GM21390 (cell line): Measurements from ENCODE around the gene SNX17.

Experiments
- ATAC-seq: cut with Tn5 transposase; IDR thresholded peaks from one replicate; pipeline ENCODE4 v1.9.1; 2021; ENCODE audit not compliant: unreplicated experiment

SNX17 gene

GRCh38 chr2:27363933-27364332, 6.5 kb upstream of the SNX17 start:
- no peak for ATAC-seq

DNA sequence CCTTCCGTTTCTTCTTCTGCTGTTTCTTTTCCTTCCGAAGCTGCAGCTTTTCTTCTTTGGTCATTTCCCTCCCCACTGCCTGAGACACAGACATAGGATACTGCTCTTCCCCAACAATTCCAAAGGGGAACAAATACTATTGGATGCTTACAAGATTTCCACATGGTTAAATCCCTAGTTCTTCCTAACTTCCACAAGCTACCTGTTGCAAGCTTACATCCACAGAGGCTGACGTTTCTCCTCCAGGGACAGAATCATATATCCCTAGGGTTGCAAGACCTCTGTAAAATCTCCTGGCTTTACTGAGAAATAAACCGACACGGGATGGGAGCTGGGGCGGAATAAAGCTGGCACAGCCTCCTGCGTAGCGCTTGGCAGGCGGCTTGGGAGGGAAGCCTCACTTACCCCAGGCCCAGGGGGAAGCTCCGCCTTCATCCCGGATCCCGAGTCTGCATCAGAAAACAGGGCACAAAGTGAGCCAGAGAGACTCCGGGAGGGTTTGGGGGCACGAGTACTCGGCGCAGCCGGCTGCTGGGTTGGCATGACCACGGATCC, 868 bp upstream of the SNX17 start:
- ATAC-seq: peak; percentile 6

DNA sequence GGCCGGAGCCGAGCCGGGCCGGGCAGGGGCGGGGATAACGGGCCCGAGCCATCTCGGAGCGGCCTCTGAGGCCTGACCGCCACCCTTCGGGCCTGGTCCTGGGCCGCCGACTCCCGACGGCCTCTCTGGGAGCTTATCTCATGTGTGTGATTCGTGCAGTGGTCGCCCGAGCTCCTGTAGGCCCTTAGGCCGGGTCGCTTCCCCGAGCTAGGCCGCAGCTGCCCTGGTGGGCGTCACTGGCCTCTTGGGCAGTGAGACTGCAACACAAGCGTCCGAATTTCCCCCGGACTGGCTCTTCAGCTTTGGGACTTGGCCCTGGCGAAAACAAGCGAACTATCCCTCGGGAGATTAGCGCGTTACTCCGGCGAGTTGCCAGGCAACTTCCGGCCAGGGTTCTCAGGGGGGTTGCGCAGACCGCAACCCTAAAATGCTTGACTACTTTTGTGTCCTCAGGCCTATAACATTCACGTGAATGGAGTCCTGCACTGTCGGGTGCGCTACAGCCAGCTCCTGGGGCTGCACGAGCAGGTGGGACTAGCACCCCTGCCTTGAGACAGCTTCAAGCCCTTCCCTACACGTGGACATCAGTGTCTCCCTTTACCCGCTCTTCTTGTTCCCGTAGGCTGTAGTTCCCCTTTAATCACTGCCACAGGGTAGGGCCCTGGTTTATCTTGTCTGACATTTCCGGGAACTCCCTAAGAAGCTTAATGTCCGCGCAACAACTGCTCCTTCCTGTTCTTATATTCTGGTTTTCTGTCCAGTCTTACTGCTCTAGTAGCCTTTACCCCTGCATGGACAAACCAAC, 602 bp downstream of the SNX17 start:
- peak; percentile 32 for ATAC-seq

DNA sequence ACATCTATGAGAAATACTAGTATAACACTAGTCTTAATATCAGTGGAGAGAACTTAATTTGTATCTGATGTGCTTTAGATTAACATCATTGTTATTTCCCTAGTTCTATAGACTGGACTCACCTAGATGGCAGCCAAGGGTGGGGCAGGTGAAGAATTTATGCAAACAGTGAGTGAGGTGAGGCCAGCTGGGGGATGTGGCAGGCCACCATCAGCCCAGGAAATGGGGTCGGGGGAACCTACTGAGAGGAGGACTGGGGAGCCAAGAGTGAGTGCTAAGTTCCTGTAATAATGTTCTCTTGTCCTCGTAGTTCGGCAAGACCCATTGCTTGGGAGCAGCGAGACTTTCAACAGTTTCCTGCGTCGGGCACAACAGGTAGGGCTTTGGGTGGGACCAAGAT, 2.5 kb downstream of the SNX17 start:
- ATAC-seq: no peak

- ATAC-seq: no peak
Measured at GRCh38 chr2:27373567-27373966, 3.2 kb downstream of the SNX17 start.

- ATAC-seq: no peak
Measured at GRCh38 chr2:27375513-27376099, 5.2 kb downstream of the SNX17 start.

DNA sequence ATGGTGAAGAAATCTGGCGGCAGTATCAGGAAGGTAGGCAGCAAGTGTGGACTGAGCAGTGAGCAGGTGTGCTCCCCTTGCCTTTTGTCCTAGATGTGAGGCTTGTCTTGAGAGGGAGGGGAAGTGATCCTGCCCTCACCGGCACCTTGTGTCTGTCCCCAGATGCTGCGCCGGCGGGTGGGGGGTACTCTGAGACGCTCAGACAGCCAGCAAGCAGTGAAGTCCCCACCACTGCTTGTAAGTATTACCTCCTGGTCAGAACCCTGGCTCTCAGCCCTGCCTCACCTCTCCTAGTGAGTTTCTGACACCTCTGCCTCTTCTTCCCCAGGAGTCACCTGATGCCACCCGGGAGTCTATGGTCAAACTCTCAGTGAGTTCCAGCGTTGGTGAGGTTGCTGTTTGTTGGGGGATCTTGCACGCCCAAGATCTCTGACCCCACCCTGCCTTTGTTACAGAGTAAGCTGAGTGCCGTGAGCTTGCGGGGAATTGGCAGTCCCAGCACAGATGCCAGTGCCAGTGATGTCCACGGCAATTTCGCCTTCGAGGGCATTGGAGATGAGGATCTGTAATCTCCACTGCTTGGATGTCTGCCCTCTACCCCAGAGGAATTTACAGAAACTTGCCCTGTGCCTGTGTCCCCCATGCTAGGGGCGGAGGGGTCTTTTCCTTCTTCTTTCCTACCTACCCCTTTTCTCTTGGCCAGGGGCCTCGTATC, 5.9 kb downstream of the SNX17 start:
- ATAC-seq: no peak

GRCh38 chr2:27376866-27377617, 6.6 kb downstream of the SNX17 start:
- no peak for ATAC-seq

DNA sequence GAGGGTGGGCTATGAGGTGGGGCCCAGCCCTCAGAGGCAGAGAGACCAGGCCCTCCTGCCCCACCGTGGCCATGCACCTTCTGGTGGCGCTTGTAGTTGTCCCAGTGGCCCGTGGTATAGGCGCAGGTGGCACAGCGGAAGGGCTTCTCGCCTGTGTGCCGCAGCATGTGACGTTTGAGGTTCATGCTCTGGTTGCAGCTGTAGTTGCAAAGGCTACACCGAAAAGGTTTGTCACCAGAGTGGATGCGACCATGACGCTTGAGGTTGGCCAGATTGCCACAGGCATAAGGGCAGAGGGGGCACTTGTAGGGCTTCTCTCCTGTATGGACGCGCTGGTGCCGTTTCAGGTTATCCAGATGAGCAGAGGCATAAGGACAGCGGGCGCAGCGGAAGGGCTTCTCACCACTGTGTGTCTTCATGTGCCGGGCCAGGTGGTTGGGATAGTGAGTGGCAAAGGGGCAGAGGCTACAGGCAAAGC, 7.2 kb downstream of the SNX17 start:
- ATAC-seq: no peak

GRCh38 chr2:27378096-27378808, 7.8 kb downstream of the SNX17 start:
- no peak for ATAC-seq

- ATAC-seq: no peak
Measured at GRCh38 chr2:27378809-27379290, 8.4 kb downstream of the SNX17 start.

DNA sequence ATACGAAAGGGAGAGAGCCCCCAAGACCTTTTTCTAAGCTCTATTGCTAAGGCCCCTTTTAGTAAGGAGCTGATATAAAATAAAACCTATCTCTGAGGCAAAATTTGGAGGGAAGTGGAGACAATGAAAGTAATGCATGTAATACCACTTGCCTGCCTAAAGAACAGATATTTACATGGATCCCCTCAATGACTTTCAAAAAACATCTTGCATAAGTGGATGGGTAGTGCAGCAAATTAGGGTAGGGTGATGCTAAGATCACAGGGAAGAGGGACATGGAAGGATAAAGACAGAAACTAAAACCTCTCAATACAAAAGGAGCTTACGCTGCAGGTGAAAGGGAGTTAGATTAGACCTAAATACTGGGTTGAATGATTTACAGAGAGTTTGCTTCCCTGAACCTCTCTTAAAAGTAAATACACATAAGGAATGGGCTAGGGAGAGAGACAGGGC, 9.0 kb downstream of the SNX17 start:
- no peak for ATAC-seq

DNA sequence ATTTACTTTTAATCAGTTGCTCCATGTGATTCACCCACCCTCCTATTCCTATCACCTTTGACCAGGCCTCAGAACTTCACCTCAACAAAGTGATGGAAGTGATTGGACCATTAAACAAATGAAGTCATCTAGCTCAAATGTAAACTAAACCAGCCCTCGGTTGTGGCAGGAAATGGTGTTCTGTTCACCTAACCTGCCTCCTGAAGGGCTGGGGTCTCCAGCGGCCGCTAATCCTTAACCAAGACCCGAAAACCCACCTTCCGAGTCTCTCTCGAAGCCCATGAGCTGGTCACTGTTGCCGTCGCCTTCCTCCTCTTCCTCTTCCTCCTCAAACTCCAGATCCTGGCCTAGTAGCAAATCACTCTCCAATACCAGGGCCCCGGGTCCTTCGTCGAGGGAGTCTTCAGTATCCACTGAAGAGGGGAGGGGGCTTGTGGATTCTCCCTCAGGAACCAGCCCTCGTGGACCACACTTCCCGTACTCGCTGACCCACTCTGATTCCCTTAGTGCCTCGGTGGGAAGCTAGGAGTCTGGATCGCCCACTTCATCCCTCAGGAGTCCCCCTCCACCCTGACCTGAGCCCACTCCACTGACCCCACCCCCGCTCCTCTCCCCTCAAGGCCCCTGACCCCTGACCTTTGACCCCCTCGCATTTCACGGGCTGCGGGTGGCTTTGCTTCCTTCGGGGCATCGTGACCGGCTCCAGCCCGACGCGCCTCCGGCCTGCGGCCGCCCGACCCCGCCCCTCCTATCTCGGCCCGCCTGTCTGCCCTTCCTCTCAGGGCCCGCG, 9.6 kb downstream of the SNX17 start:
- ATAC-seq: no peak

GRCh38 chr2:27380626-27381545, 10.5 kb downstream of the SNX17 start, which contains the start of gene ZNF513:
TSS of gene ZNF513 (minus strand) at chr2:27380734. CDS start at chr2:27380526, 208 bp downstream.
- ATAC-seq: peak; percentile 94

- ATAC-seq: no peak
Measured at GRCh38 chr2:27381577-27382181, 11.3 kb downstream of the SNX17 start.

- ATAC-seq: no peak
Measured at GRCh38 chr2:27390822-27391679, 20.6 kb downstream of the SNX17 start.

GRCh38 chr2:27393225-27393624, 22.8 kb downstream of the SNX17 start:
- ATAC-seq: no peak
